ENCODE measurements around the gene APOA5.

GRCh38 chr11:116813170-116813569 is 21.5 kb upstream of the APOA5 start:
- no peak for TF ChIP-seq TAF1 (IDR thresholded peaks at IDR 0.05; ENCODE audit: borderline replicate concordance, insufficient read depth, low read length)
- TF ChIP-seq POLR2AphosphoS5 (IDR thresholded peaks at IDR 0.05; ENCODE audit: low read depth, low read length), result no peak
- TF ChIP-seq REST (IDR thresholded peaks at IDR 0.05; ENCODE audit: insufficient read depth in 1 of 2, low read depth in 2 of 2, low read length in 2 of 2), result no peak
- TF ChIP-seq SIN3A (IDR thresholded peaks at IDR 0.05; ENCODE audit: borderline replicate concordance, insufficient read depth, low read length), result no peak
